ENCODE data around the gene OGFR.

Gene OGFR

DNA sequence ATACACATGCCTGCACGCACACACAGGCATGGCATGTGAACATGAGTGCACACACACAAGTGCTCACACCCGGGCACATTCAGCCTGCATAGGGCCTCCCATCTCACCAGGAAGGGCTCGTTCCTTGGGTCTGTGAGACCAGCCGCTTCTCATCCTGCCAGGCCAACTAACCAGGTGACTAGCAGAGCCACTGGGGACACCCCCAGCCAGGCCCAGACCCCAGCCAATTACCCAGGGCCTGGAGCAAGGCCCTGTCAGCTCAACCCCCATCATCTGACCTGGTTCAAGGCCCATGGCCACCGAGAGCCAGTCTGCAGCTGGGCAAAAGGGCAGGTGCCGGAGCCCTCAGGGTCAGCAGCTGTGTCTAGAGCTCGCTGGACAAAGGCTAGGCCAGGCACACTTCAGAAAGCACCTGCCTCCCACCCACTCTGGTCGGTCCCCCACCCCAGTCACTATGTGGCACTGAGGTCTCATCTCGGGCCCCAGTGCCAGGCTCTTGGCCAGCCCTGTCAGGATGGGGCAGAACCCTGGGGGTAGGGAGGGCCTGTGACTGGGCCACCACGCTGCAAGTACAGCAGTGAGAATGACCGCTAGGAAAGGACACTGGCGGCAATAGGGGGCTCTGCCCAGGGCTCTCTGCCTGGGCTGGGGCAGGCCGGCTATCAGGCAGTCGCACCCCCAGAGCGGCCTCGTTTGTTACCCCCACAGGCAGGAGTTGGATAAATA lies 35.1 kb upstream of the OGFR start:
- Histone ChIP-seq H3K4me3 (ENCODE audit: insufficient read depth, low read depth, low read length, poor library complexity, severe bottlenecking) (no peak overlapping the region), H3K27me3 (replicated peaks; ENCODE audit: control insufficient read depth, insufficient read depth, low read length, poor library complexity, severe bottlenecking) (no peaks in the 10 kb centered on the region), H3K4me1 (ENCODE audit: control insufficient read depth, insufficient read depth, low read length, poor library complexity, severe bottlenecking) (peaks cover 7% of the 10 kb centered on the region), H3K9me3 (ENCODE audit: control insufficient read depth, low read length) (no peaks in the 10 kb centered on the region), H3K27ac (ENCODE audit: insufficient read depth, low read length, poor library complexity, severe bottlenecking) (no peak overlapping the region), H3K36me3 (ENCODE audit: control insufficient read depth, insufficient read depth, low read length) (no peaks in the 10 kb centered on the region)
- no peak for DNase-seq

DNA sequence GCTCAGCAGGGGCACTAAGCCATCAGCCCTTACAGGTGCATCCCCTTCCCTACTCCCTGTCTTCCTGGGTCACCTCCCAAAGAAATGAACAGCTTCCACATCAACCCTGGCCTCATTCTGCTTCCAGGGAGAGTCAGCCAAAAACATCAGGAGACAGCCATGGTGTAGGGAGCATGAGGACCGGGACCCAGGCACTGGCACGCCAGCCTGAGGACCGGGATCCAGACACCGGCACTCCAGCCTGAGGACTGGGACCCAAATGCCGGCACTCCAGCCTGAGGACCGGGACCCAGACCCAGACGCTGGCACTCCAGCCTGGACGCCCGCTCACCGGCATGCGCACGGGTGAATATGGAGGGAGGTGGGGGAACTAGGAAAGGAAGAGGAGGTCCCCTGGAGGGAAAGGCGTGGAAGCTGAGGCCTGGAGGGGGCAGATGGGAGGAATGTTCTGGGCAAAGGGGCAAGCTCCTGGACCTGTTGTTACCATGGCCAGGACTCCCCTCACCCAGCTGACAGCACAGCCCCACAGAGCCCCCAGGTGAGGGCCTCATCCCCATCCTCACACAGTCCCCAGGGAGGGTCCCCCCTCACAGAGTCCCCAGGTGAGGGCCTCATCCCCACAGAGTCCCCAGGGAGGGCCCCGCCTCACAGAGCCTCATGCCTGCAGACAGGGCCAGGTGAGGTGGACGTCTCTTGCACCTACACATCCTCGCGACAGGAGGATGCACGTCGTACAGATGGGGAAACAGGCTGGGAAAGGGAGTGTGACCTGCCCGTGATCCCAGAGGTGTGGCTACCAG lies 34.3 kb upstream of the OGFR start:
- Histone ChIP-seq H3K9me3 (ENCODE audit: control insufficient read depth, low read length) (no peaks in the 10 kb centered on the region), H3K36me3 (ENCODE audit: control insufficient read depth, insufficient read depth, low read length) (no peaks in the 10 kb centered on the region), H3K4me3 (ENCODE audit: insufficient read depth, low read depth, low read length, poor library complexity, severe bottlenecking) (no peak overlapping the region), H3K4me1 (ENCODE audit: control insufficient read depth, insufficient read depth, low read length, poor library complexity, severe bottlenecking) (peaks cover 15% of the 10 kb centered on the region), H3K27me3 (replicated peaks; ENCODE audit: control insufficient read depth, insufficient read depth, low read length, poor library complexity, severe bottlenecking) (no peaks in the 10 kb centered on the region), H3K27ac (ENCODE audit: insufficient read depth, low read length, poor library complexity, severe bottlenecking) (no peak overlapping the region)
- DNase-seq = no peak

GRCh38 chr20:62770916-62771315 lies 33.7 kb upstream of the OGFR start:
- H3K4me3 ChIP-seq (ENCODE audit: insufficient read depth, low read depth, low read length, poor library complexity, severe bottlenecking) = no peak overlapping the region
- no peaks in the 10 kb centered on the region for H3K9me3 ChIP-seq (ENCODE audit: control insufficient read depth, low read length)
- H3K4me1 ChIP-seq (ENCODE audit: control insufficient read depth, insufficient read depth, low read length, poor library complexity, severe bottlenecking) = peaks cover 21% of the 10 kb centered on the region
- no peak overlapping the region for H3K27ac ChIP-seq (ENCODE audit: insufficient read depth, low read length, poor library complexity, severe bottlenecking)
- no peaks in the 10 kb centered on the region for H3K36me3 ChIP-seq (ENCODE audit: control insufficient read depth, insufficient read depth, low read length)
- DNase-seq = no peak
- no peaks in the 10 kb centered on the region for H3K27me3 ChIP-seq (replicated peaks; ENCODE audit: control insufficient read depth, insufficient read depth, low read length, poor library complexity, severe bottlenecking)

- Histone ChIP-seq H3K9me3 (ENCODE audit: control insufficient read depth, low read length) (no peaks in the 10 kb centered on the region), H3K4me3 (ENCODE audit: insufficient read depth, low read depth, low read length, poor library complexity, severe bottlenecking) (no peak overlapping the region), H3K4me1 (ENCODE audit: control insufficient read depth, insufficient read depth, low read length, poor library complexity, severe bottlenecking) (peaks cover 27% of the 10 kb centered on the region), H3K27ac (ENCODE audit: insufficient read depth, low read length, poor library complexity, severe bottlenecking) (no peak overlapping the region), H3K36me3 (ENCODE audit: control insufficient read depth, insufficient read depth, low read length) (no peaks in the 10 kb centered on the region), H3K27me3 (replicated peaks; ENCODE audit: control insufficient read depth, insufficient read depth, low read length, poor library complexity, severe bottlenecking) (no peaks in the 10 kb centered on the region)
- no peak for DNase-seq
Observed at GRCh38 chr20:62771396-62772102, 33.1 kb upstream of the OGFR start.

GRCh38 chr20:62772103-62772611 lies 32.5 kb upstream of the OGFR start:
- Histone ChIP-seq H3K27ac (ENCODE audit: insufficient read depth, low read length, poor library complexity, severe bottlenecking) (no peak overlapping the region), H3K36me3 (ENCODE audit: control insufficient read depth, insufficient read depth, low read length) (no peaks in the 10 kb centered on the region)

GRCh38 chr20:62772619-62772989 lies 32.0 kb upstream of the OGFR start:
- Histone ChIP-seq H3K4me1 (ENCODE audit: control insufficient read depth, insufficient read depth, low read length, poor library complexity, severe bottlenecking) (peaks cover 36% of the 10 kb centered on the region), H3K27ac (ENCODE audit: insufficient read depth, low read length, poor library complexity, severe bottlenecking) (no peak overlapping the region), H3K27me3 (replicated peaks; ENCODE audit: control insufficient read depth, insufficient read depth, low read length, poor library complexity, severe bottlenecking) (no peaks in the 10 kb centered on the region), H3K9me3 (ENCODE audit: control insufficient read depth, low read length) (no peaks in the 10 kb centered on the region), H3K36me3 (ENCODE audit: control insufficient read depth, insufficient read depth, low read length) (no peaks in the 10 kb centered on the region), H3K4me3 (ENCODE audit: insufficient read depth, low read depth, low read length, poor library complexity, severe bottlenecking) (no peak overlapping the region)
- DNase-seq = no peak

More at GRCh38 chr20:62772103-62772611, 32.5 kb upstream of the OGFR start:
- Histone ChIP-seq H3K4me1 (ENCODE audit: control insufficient read depth, insufficient read depth, low read length, poor library complexity, severe bottlenecking) (peaks cover 32% of the 10 kb centered on the region), H3K9me3 (ENCODE audit: control insufficient read depth, low read length) (no peaks in the 10 kb centered on the region), H3K4me3 (ENCODE audit: insufficient read depth, low read depth, low read length, poor library complexity, severe bottlenecking) (no peak overlapping the region), H3K27me3 (replicated peaks; ENCODE audit: control insufficient read depth, insufficient read depth, low read length, poor library complexity, severe bottlenecking) (no peaks in the 10 kb centered on the region)
- no peak for DNase-seq

DNA sequence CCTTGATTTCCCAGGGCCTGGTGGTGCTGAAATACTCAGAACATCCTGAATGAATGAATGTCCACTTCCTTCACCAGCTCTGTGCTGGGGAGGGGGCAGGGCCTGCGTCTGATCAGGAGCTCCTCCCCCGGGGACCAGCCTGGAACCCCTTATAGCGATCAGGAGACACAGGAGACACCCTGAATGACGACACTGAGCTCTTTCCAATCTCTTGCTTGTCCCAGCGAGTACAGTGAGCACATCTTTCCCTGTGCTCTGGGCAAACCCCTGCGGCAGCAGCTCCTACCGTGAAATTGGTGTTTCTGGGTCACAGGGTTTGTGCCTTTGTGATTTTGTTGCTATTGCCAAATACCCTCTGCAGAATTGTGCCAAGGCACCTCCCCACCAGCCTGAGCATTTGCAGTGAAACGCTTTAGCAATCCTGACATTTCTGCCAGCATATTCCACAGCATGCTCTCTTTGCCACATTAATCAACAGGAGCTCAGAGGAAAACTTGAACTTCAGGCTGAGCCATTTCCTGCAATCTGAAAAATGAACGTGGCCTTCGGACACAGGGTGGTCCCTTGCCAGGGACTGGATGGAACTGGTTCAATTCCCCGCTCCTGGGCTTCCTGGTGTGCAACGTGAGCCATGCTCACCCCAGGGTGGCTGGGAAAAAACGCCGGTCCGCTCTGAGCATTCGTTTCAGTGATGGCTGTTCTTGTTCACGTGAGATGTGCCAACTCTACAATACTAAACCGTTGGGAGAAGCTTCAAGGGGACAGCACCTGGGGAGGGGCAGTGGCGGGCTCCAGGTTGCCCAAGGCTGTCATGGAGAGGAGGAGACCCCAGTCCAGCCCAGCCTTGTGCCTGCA lies 31.4 kb upstream of the OGFR start:
- H3K27me3 ChIP-seq (replicated peaks; ENCODE audit: control insufficient read depth, insufficient read depth, low read length, poor library complexity, severe bottlenecking) = no peaks in the 10 kb centered on the region
- DNase-seq = no peak
- H3K36me3 ChIP-seq (ENCODE audit: control insufficient read depth, insufficient read depth, low read length) = no peaks in the 10 kb centered on the region
- H3K9me3 ChIP-seq (ENCODE audit: control insufficient read depth, low read length) = no peaks in the 10 kb centered on the region
- H3K4me1 ChIP-seq (ENCODE audit: control insufficient read depth, insufficient read depth, low read length, poor library complexity, severe bottlenecking) = peaks cover 37% of the 10 kb centered on the region
- H3K27ac ChIP-seq (ENCODE audit: insufficient read depth, low read length, poor library complexity, severe bottlenecking) = no peak overlapping the region
- no peak overlapping the region for H3K4me3 ChIP-seq (ENCODE audit: insufficient read depth, low read depth, low read length, poor library complexity, severe bottlenecking)

- H3K27me3 ChIP-seq (replicated peaks; ENCODE audit: control insufficient read depth, insufficient read depth, low read length, poor library complexity, severe bottlenecking) = no peaks in the 10 kb centered on the region
- H3K4me1 ChIP-seq (ENCODE audit: control insufficient read depth, insufficient read depth, low read length, poor library complexity, severe bottlenecking) = peaks cover 37% of the 10 kb centered on the region
- H3K9me3 ChIP-seq (ENCODE audit: control insufficient read depth, low read length) = no peaks in the 10 kb centered on the region
- H3K4me3 ChIP-seq (ENCODE audit: insufficient read depth, low read depth, low read length, poor library complexity, severe bottlenecking) = no peak overlapping the region
- no peaks in the 10 kb centered on the region for H3K36me3 ChIP-seq (ENCODE audit: control insufficient read depth, insufficient read depth, low read length)
- no peak for DNase-seq
- H3K27ac ChIP-seq (ENCODE audit: insufficient read depth, low read length, poor library complexity, severe bottlenecking) = no peak overlapping the region
Observed at GRCh38 chr20:62773845-62774714, 30.6 kb upstream of the OGFR start.

- Histone ChIP-seq H3K27ac (ENCODE audit: insufficient read depth, low read length, poor library complexity, severe bottlenecking) (no peak overlapping the region), H3K9me3 (ENCODE audit: control insufficient read depth, low read length) (no peaks in the 10 kb centered on the region), H3K27me3 (replicated peaks; ENCODE audit: control insufficient read depth, insufficient read depth, low read length, poor library complexity, severe bottlenecking) (no peaks in the 10 kb centered on the region), H3K4me1 (ENCODE audit: control insufficient read depth, insufficient read depth, low read length, poor library complexity, severe bottlenecking) (peaks cover 37% of the 10 kb centered on the region), H3K36me3 (ENCODE audit: control insufficient read depth, insufficient read depth, low read length) (no peaks in the 10 kb centered on the region), H3K4me3 (ENCODE audit: insufficient read depth, low read depth, low read length, poor library complexity, severe bottlenecking) (no peak overlapping the region)
- no peak for DNase-seq
Observed at GRCh38 chr20:62774762-62775161, 29.9 kb upstream of the OGFR start.
